ENCODE results near the gene SHISAL1.

GRCh38 chr22:44358709-44359440 lies 46.1 kb upstream of the SHISAL1 start:
- TF ChIP-seq POLR2AphosphoS5 (IDR thresholded peaks at IDR 0.05) (no peak), CTCF (IDR thresholded peaks at IDR 0.05 in 8 of 11, conservative IDR thresholded peaks at IDR 0.05 in 3 of 11) (no peak)
